ENCODE results near the gene UBL7.

UBL7 gene

DNA sequence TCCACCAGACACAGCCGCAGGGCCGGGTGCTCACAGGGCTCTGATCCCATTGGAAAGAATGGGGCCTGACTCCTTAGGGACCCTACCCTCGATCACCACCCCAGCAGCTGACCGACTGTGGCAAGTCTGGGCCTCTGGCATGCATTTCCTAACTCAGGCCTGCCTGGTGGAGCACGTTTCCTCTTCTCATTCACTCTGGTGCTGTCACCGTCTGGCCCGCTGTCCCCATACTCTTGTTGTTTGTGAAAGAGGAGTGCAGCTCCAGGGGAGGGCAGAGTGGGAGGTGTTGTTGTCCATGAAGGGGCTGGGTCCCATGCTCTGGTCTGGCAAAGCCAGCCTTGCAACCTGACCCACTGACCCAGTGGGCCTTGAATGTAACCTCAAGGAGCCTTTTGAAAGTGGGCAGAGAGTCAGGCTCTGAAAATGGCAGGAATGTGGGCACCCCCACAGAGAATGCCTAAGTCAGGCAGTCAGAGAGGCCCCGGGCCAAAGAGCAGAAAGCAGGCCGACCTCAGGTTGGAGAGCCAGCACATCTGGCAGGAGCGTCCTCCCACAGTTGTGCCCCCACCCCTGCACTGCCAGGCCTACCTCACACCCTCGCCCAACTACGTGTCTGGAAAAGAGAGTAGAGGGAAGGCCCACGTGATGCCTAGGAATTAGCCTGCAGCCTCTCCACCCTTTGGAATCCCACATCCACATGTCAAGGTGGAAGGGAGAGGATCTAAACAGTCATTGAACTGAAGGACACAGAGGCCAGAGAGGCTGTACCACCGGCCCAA, 38.1 kb downstream of the UBL7 start:
- peak; percentile 66 for DNase-seq

DNA sequence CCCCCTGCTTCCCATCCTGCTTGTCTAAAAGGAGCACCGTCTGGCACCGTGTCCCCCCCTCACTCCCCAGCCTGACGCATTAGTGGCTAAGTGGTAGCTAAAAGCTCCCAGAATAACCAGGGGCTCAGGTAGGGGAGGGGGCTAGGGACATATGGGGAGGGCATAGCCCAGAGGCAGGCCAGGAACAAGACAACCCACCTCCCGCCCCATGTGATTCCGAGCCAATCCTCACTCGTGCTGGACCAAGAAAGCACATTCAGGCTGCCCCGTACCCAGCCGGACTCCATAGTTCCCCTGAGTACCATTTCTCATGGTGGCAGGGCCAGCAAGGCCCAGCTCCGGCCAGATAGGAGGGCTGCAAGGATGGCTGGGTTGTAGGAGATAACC, 38.7 kb downstream of the UBL7 start:
- no peak for DNase-seq

DNA sequence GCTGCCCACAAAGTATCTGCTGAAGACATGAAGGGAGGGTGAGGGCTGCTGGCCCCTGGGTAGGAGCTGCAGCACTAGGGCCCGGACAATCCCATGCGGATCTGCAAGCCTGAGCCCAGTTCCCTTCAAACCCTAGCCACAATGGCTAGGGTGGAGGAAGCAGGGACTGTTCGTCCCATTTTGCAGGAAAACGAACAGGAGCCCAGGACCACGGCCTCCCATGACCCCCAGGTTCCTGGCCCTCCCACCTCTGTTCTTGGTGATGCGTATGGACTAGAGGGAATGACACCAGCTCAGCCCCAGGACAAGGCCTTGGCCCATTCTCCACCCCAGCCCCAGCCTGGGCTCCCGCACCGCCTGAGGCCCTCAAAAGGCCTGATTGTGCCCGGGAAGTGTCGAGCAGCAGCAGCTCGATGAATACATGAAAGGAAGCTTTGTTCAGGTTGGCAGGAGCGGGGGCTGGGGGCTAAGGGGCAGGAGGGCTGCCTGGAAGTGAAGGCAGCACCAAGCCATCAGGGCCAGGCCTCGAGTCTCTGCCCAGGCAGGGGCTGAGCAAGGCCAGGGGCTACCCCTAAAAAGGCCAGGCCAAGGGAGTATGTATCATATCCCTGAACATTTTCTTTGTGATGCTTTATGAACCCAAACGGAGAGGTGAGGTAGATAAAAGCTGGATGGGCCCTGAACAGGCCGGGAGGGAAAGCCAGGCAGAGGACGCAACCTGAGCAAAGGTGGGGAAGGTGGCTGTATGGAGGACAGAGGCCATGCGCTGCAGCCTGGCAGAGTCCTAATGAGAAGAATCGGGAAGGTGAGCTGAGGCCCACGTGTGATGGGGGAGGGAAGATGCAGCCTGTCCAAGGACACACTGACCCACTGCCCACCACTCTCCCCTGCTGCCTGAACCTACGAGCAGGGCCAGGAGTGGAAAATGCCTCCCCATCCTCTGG, 39.4 kb downstream of the UBL7 start:
- DNase-seq = no peak

DNA sequence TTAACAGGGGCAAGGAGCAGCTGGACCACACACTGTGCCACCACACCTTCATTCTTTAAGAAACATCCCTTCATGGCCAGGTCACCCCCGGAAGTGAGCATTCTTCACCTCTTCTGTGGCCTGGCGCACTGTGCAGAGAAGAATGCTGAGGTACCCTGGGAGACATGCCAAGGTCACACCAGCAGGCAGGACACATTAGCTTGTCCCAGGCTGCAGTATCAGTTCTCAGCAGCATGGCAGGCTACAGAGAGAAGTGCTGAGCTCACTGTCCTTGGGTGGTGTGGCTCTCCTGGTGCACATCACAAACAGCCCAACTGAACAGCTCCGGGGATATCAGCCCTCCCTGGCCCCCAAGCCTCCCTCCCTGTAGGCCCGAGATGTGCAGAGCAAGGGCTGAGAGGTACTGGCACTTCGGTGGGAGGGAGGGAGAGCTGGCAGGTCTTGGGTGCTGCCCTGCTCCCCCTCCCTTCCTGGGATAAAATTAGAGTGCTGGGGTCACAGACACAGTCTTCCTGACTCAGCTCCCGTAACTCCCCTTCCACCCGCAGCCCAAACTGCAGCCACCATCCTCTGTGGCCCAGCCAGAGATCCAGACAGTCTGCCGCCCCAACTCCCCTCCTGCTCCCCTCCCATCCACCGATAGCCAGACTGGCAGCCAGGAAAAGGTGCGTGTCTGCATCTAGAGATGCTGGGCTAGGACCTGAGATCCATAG, 40.6 kb downstream of the UBL7 start:
- no peak for DNase-seq

DNA sequence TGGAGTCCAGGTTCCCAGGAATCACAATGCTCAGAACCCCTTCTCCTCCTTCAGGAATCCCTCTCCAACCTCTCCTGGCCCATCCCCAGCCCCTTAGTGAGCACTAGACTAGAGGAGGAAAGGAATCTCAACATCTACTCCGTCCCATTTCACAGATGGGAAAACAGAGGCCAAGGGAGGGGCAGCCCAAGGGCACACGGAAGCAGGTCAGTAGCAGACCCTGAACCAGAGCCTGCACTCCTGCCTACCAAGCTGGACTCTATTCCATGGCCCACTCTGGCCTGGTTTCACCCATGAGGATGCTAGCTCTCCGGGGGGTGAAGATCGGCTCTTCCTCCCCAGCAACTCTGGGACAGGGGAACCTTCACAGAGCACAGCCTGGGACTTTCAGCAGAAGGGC, 41.5 kb downstream of the UBL7 start:
- DNase-seq = no peak

DNA sequence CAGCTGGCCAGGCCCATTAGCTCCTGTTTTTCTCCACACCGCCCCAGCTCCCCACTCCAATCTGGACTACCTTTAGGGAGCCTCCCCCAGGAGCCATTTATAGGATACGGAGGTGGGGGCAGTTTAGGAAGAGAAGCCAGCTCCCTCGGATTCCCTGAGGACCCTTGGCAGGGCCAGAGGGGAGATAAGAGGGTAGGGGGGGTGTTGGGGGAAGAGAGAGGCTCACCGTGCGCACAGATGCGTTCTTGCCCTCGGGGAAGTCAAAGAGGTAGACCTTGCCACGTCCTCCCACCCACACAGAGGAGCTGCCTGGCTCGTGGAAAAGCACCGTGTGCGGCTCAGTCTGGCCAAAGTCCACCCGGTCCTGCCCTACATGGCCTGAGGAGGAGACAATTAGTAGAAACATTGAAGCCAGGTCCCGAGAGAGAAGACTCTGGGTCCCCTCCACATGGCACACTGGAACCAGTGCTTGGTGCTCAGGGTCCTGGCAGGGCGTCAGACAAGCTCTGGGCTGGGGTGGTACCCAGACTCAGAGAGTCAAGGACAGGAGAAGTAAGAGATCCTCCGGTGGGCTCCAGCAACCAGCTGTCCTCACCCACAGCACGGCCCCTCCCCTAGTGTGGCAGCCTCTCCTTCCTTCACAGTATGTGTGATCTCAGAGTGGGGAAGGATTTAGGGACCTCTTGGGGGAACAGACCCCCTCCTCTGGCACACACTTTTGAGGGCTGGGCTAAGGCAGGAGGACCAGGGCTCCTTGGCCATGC, 42.2 kb downstream of the UBL7 start:
- no peak for DNase-seq

DNA sequence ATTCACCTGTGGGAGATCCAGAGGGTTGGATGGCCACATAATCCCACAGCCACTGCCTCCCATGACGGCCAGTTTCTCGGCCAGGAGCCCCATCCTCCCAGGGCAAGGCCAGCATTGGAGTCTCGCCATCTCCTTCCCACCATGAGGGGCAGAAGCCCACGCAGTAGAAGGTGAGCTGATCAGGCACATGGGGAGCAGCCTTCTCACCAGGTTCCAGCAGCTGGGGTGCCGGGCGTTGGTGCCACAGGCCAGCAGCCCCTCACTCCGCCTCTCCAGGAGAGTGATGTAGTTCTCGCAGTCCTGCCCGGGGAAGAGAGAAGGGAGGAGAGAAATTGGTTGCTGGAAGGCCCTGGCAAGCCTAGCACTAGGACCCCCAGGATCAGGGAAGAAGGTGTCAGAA, 43.3 kb downstream of the UBL7 start:
- no peak for DNase-seq

DNA sequence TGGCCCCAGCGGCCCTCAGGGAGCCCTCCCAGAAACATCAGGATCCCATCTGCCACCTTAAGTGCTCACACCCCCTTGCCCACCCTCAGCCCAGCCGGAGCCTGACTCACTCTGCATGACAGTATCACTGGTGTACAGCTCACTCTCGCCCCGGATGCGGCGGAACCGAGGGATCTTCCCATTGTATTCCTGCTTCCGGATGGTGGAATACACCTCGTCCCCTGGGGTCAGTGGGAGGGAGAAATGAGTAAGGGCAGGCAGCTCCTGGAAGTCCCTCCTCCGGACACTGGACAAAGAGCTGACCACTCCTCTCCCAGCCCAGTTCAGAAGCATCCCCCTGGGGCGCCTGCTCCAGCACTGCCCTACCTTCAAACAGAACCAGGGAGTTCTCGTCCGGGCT, 43.7 kb downstream of the UBL7 start:
- no peak for DNase-seq

DNA sequence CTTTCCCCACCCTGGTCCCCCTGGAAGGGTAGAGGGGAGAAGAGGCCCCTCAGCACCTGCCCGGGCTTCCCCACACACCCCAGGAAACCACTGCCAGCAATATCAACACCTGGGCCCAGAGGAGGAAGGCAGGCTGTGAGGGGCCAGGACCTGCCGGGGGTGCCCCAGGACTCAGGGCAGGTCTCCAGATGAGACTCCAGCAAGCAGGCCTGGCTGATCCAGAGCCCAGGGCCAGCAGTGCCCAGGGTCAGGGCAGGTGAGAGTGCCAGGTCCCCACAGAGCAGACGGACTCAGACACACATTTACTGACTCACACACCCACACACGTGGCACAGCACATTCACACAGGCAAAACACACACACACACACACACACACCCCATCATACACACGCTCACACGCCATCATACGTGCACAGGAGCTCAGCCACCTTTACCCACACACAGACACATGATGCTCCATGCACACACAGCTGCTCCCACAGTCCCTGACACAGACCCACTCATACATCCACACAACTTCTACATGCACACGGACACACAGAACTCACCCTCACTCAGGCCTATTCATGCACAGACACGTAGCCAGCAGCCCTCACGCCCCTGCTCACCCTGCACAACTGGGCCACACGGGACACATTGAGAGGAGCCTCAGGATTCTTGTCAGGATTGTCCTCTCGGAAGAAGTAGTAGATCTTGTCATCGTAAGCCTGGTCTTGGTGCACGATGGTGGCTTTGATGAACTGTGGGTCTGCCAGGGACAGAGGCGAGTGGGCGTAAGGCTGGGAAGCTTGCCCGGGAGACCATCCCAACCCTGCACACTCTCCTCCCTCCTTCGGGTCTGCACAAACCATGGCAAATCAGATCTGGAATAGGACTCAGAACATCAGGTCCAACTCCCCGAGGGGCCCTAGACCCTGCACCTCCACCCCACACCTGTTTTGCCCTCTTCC, 44.7 kb downstream of the UBL7 start:
- no peak for DNase-seq

DNA sequence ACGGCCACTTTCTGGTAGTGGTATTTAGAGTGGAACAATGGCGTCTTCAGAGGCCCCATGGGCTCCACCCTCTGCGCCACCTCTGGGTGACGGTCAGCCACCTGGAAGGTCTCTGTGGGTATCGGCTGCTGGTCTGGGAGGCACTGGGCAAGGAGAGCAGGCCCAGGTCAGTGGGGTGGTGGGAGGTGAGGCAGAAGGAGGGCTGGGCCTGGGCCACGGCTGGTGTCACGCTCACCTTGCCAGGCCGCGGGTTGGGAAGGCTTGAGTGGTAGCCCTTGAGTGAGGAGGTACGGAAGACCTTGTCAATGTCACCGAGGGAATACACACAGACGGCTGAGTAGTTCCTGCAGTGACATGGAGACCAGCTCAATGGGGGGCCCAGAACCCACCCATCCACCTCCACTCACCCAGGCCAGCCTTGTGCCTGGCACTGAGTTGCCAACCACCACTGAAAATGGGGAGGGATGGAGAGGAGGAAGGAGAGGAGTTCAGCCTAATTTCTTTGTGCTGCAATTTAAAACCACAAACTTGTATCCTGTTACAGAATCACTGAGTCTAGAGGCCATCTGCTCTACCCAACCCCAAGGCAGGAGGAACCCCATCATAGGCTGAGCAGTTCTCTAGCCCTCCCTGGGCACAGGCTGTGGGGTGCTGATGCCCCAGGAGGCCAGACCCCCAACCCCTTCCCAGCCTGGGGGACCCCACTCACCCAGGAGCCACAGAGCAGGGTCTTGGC, 46.2 kb downstream of the UBL7 start:
- DNase-seq = no peak

DNA sequence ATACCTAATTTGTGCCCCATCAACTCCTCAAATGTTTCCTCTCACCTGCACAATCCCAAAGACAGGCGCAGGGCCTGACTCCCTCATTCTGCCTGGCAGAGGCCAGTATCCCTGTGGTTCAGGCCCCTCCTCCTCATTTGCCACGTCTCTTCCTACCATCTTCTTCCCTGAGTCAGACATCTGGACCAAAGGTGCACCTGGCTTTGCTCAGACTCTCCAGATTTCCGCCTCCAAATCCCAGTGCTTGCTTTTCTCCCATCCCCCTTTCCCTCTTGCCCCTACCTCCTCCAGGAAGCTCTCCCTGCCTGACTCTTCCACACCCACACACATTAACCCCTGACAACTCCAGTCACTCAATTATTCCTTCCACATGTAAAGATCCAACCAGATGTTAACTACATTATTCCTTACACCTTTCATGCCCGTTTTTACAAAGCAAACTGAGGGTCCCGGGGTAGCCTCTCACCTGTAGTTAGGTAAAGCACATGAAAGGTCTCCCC, 46.8 kb downstream of the UBL7 start:
- DNase-seq = no peak

DNA sequence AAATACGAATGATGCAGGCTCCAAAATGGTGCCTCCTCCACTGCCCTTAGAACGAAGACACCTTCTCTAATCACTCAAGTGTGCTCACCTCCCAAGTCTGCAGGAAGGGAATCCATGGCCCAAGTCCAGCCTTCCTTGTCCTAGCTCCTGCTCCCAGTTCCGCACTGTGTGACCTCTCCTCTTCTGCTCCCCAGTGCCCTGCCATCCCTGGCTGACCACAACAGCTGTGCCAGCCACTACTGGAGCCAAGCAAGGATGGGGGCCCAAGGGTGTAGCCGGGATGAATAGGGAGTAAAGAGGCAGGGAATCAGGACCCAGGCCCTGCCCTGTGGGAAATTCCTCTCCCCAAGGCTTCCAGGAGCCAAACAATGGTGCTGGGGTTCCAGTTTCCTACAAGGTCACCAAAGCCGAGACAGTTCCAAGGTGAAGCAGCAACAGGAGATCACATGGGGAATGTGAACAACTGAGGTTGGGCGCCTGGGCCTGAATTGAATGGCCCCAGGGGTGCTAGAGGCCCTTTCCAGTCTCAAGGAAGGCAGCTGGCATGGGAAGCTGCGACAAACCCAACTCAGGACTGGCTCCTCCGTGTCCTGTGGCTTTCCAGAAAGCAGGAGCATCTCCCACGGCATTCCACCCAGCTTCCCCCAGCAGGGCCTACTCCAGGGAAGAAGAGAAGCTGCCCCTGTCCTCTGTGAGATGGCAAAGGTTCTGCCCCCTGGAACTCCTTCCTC, 47.4 kb downstream of the UBL7 start:
- no peak for DNase-seq

DNA sequence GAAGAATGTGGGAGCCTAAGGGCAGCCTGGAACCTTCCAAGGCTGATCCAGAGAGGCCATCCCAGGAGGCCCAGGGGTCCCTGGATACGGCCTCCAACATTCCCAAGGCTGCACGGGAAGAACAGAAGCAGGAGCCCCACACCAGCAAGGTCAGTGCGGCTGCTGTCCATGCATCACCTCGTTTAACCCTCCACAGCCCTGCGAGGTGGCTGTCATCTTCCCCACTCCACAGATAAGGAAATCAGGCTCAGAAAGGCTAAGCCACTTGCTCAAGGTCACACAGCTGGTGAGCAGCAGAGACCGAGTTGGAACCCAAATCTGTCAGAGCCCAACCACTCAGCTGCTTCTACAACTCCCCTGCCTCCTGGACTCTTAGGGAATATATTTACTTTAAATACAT, 48.8 kb downstream of the UBL7 start:
- no peak for DNase-seq

DNA sequence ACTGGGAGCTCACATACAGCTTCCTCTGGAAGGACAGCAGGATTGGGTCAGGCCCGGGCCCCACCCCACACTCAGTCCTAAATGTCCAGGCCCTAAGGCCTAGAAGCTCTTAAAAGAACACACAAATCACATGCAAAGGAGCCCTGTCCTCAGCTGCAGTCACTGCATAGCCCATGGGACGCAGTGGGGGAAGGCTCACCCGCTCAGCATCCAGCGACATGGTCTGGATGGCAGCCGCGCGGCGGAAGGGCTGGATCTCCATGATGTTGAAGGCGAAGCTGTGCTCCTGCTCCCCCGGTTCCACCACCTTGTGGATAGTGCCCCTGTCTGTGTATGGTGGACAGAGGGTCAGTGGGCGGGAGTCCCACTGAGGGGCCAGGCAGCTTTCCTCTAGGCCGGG, 49.3 kb downstream of the UBL7 start:
- no peak for DNase-seq

DNA sequence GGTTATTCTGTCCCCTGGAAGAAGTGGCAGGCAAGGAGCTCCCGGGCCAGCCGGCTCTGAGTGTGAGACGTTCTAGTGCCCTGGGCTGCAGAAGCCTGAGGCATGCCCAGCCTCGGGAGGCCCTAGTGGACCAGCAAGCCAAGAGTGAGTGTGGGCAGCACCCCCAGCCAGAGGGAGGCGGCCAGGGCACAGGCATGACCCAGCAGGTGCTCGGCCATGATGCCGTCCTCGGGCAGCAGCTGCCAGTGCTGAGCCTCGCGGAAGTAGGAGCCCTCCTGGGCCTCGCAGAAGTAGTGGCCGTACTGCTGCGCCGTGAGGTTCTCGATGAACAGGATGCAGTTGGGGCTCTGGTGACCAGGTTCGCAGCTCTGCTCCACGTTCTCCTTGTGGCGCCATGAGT, 50.5 kb downstream of the UBL7 start:
- no peak for DNase-seq

DNA sequence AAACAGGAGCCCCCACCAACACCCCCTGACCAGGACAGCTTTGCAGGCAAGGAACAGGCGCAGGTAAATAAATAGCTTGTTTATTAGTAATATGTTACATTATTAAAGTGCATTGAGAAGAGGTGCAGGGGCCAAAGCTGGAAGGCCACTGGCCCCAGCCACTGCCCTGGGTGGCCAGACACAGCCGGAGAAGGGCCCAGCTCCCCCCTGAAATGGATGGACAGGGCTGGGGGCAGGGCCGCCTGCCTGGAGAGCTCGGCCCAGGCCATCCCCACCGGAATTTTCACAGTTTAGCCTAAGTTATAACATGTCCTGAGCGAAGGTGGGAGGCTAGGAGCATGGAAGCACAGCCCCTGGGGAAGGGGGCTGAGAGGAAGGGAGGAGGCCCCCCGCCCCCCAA, 51.7 kb downstream of the UBL7 start:
- no peak for DNase-seq

DNA sequence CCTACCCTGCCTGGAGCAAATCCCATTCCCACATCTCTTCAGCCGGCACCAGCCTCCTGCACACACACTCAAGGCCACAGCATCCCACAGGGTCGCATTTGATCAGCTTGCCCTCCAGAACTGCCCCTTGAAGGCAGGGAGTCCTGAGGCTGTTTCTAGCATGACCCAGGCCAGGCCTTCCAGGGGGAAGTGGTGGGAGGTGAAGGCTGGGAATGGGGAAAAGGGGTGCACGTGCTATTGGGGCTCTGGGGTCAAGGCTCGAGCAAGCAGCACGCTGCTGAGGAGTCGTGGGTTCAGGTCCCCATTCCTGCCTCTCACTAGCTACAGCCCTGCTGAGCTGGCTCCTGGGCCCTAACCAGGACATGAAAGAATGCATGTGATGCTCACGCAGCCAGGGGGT, 52.1 kb downstream of the UBL7 start:
- no peak for DNase-seq

DNA sequence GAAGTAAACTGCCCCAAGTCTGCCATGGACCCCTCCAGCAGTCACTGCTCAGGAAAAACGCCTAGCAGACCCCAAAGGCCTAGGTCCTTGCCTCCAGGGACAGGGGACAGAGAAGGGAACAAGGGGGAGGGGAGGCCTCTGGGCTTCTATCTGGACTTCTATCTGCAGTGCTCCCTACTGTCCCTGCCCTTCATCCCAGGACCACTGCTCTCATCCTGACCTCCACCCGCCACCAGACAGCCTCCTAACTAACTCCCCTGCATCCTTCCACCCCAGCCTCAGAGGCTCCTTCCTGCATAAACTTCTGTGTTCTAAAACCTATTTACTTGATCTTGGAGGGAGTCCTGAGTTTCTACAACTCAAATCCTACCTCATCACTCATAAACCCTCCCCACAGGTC, 52.6 kb downstream of the UBL7 start:
- DNase-seq = no peak

DNA sequence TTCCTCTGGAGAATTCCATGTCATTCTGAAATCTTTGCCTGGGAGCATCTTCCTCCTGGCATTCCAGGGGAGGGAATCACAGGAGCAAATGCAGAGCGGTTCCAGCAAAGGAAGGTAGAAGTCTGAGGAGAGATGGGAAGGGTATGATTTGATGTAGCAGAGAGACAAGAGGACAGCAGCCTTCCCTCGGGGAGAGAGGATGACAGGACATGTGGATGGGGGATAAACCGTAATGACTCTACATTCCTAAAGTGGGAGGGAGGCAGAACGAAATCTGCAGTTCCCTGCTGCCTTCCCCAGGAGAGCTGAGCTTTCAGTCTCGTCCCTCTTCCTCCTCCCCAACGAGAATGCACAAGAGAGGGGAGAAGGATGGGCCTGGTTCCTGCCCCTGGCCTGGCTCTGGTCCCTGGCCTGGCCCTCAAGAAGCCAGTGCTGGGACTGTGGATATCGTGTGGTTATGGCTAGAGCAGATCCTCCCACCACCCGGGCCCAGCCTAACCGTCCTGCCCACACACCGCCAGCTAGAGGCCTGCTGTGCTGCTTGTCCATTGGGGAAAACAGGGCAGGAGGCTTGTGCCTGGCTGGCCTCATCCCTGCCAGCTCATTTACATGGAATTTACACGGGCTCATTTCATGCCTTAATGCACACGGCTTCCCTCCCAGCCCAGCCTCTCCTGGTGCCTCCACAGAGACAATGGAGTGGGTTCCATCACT, 53.8 kb downstream of the UBL7 start:
- DNase-seq = no peak

Data from suppressor macrophage treated with lipopolysaccharide for 4 hours (primary cell).